K562 (cell line): ENCODE results near the gene ASAH2. TPM values are rescaled to one million over a fixed set of nuclear protein-coding genes. Genes with fewer than 3 reads are reported as not detected.

Experiments used
- ATAC-seq: fragments of 200-7000 bp; cut with Tn5 transposase; 3 replicates; pipeline ENCODE4 v1.9.1; 2020; ENCODE audit warnings: moderate library complexity
- BruUV-seq: library from RNA; stranded (reverse); fragments of 400-500 nt; replicated peaks from 2 replicates; lab custom pipeline; 2021; lab: Mats Ljungman, UMichigan
- CTCF ChIA-PET: fragments of 300-600 bp; formaldehyde crosslinking; extraction: SDS; loops from one replicate; lab custom pipeline; 2021; ENCODE audit warnings: low intra/inter-chr PET ratio; lab: Yijun Ruan, JAX
- POLR2A ChIA-PET: fragments of 300-600, 350-650 bp; sonication (Branson Sonifier 250); formaldehyde crosslinking; extraction: SDS; loops from one replicate; lab custom pipeline; 2021; ENCODE audit warnings: antibody characterized with exemption, inconsistent platforms; lab: Yijun Ruan, JAX
- DNase-seq, 4 experiments: peaks; one replicate each; pipeline versions ENCODE4 v3.0.0 to v3.0.0-alpha.2; 2011 to 2018; ENCODE audit warnings: low spot score in 3 of 4, mixed read lengths in 3 of 4; ENCODE audit errors: extremely low read depth in 1 of 4
- FAIRE-seq: peaks from 2 replicates; lab custom pipeline; 2011; peaks lifted over from hg19 to GRCh38; lab: Jason Lieb, UNC
- H2AFZ ChIP-seq: 2 replicates; pipeline ENCODE4 v1.6.0; 2011; ENCODE audit warnings: low read depth, low read length, control low read depth, inconsistent platforms
- H3K27ac ChIP-seq: fragments of 200-600 bp; 3 replicates; pipeline ENCODE4 v1.8.0; 2011; ENCODE audit warnings: low read depth, mild to moderate bottlenecking, control low read depth, inconsistent platforms, low read length, moderate library complexity, mixed read lengths; ENCODE audit errors: extremely low read depth
- H3K27me3 ChIP-seq, 2 experiments: fragments of 300-600 bp in 1 of 2; 2 replicates in 1 of 2; 3 replicates in 1 of 2; pipeline versions ENCODE4 v1.6.0 to v1.8.0; 2011; ENCODE audit warnings: inconsistent platforms in 2 of 2, low read length in 2 of 2, mild to moderate bottlenecking in 1 of 2, mixed read lengths in 1 of 2, moderate library complexity in 1 of 2; ENCODE audit not compliant: control insufficient read depth in 2 of 2, insufficient read depth in 2 of 2
- H3K36me3 ChIP-seq: fragments of 300-600 bp; 3 replicates; pipeline ENCODE4 v1.8.0; 2011; ENCODE audit warnings: mild to moderate bottlenecking, low read length, inconsistent platforms; ENCODE audit not compliant: control insufficient read depth, insufficient read depth
- H3K4me1 ChIP-seq, 2 experiments: fragments of 200-600 bp in 1 of 2; replicated peaks in 1 of 2; 2 replicates in 1 of 2; 3 replicates in 1 of 2; pipeline versions ENCODE4 v1.5.1 to v1.8.0; 2011; ENCODE audit warnings: inconsistent platforms in 2 of 2, low read length in 2 of 2, mild to moderate bottlenecking in 1 of 2, mixed read lengths in 1 of 2, moderate library complexity in 1 of 2; ENCODE audit not compliant: control insufficient read depth in 2 of 2, insufficient read depth in 2 of 2
- H3K4me2 ChIP-seq: 2 replicates; pipeline ENCODE4 v1.6.1; 2011; ENCODE audit warnings: low read length, control low read depth, inconsistent platforms, mixed read lengths; ENCODE audit not compliant: insufficient read depth
- H3K4me3 ChIP-seq: fragments of 200-600 bp; sonication (generic), shearing (Covaris generic); 2 replicates; pipeline ENCODE4 v1.5.1; 2016; ENCODE audit warnings: control low read depth, inconsistent platforms
- H3K79me2 ChIP-seq: fragments of 200-600 bp; 3 replicates; pipeline ENCODE4 v1.8.0; 2011; ENCODE audit warnings: low read length, inconsistent platforms; ENCODE audit not compliant: control insufficient read depth, insufficient read depth
- H3K9ac ChIP-seq, 2 experiments: 2 replicates each; pipeline versions ENCODE4 v1.6.0 to v1.6.1; 2011; ENCODE audit warnings: low read depth in 2 of 2, low read length in 2 of 2, control low read depth in 1 of 2, inconsistent platforms in 1 of 2, mild to moderate bottlenecking in 1 of 2, mixed read lengths in 1 of 2; ENCODE audit not compliant: insufficient read depth in 1 of 2
- H3K9me1 ChIP-seq: one replicate; pipeline ENCODE4 v1.6.0; 2011; ENCODE audit warnings: inconsistent platforms, mild to moderate bottlenecking, low read length, moderate library complexity; ENCODE audit not compliant: control insufficient read depth, insufficient read depth
- H3K9me3 ChIP-seq: replicated peaks from 2 replicates; pipeline ENCODE4 v1.5.1; 2011; ENCODE audit warnings: low read depth, low read length, inconsistent platforms; ENCODE audit not compliant: control insufficient read depth, insufficient read depth
- H4K20me1 ChIP-seq: replicated peaks from 2 replicates; pipeline ENCODE4 v1.6.1; 2011; ENCODE audit warnings: low read length, inconsistent platforms, mixed read lengths; ENCODE audit not compliant: control insufficient read depth, insufficient read depth
- E2F1 ChIP-seq: sonication (generic); formaldehyde crosslinking; IDR thresholded peaks from 2 replicates; pipeline ENCODE4 v1.8.1; 2023; ENCODE audit warnings: mild to moderate bottlenecking, missing genetic modification reagents, moderate library complexity
- E2F5 ChIP-seq: sonication (generic); formaldehyde crosslinking; IDR thresholded peaks from 2 replicates; pipeline ENCODE4 v1.8.0; 2022; ENCODE audit warnings: mild to moderate bottlenecking, missing genetic modification reagents
- MCM3 ChIP-seq: fragments of 450-650 bp; IDR thresholded peaks from 2 replicates; pipeline ENCODE4 v1.6.1; 2016
- MLLT1 ChIP-seq, 2 experiments: fragments of 450-650 bp; IDR thresholded peaks; 2 replicates each; pipeline ENCODE4 v1.6.1; 2016
- ZNF146 ChIP-seq: IDR thresholded peaks from one replicate; pipeline ENCODE4 v1.6.1; 2018; ENCODE audit warnings: missing compliant biosample characterization; ENCODE audit not compliant: unreplicated experiment
- ZNF280B ChIP-seq: fragments of 250-450 bp; sonication (Bioruptor Pico); IDR thresholded peaks from 2 replicates; pipeline ENCODE4 v1.5.1; 2021; ENCODE audit warnings: mild to moderate bottlenecking
- ZNF3 ChIP-seq: fragments of 250-450 bp; sonication (Bioruptor Pico); IDR thresholded peaks from 2 replicates; pipeline ENCODE4 v1.5.0; 2021; ENCODE audit warnings: mild to moderate bottlenecking, moderate library complexity
- in situ Hi-C: fragments of 300-500 bp; cut with MboI; formaldehyde crosslinking; loops from 4 replicates; pipeline ENCODE4 v1.15.0; 2018; ENCODE audit warnings: inconsistent platforms, mixed read lengths
- intact Hi-C: fragments of 100-400 bp; cut with micrococcal nuclease; formaldehyde crosslinking; loops from 2 replicates; pipeline ENCODE4 v1.14.2; 2022
- polyA plus RNA-seq, 8 experiments: library from polyadenylated mRNA; depleted of rRNA in 4 of 8; stranded (reverse) in 5 of 8; unstranded in 3 of 8; fragments of >200 nt; fragmentation: Nextera tagmentation in 2 of 8; fragmentation: Illumina TruSeq in 1 of 8; extraction: Ambion mirVana in 2 of 8; extraction: Trizol in 1 of 8; gene quantifications; 2 replicates each; pipeline versions ENCODE4 v1.2.1 to v1.2.3, GENCODE V29; 2011 to 2014; ENCODE audit warnings: inconsistent platforms in 1 of 8, missing spikeins in 1 of 8
- total RNA-seq, 7 experiments: library from RNA; depleted of rRNA in 6 of 7; stranded (reverse); fragments of >200 nt in 6 of 7; fragmentation: Illumina TruSeq in 2 of 7; extraction: Trizol in 2 of 7; gene quantifications; 2 replicates each; pipeline versions ENCODE4 v1.2.1 to v1.2.3, GENCODE V29; 2011 to 2021; ENCODE audit warnings: low replicate concordance in 1 of 7
- TF ChIP-seq, protein P1 (sequence below), 2 experiments: fragments of 450-650 bp in 1 of 2; sonication (generic) in 1 of 2; formaldehyde crosslinking; conservative IDR thresholded peaks; 2 replicates each; pipeline versions ENCODE4 v1.4.0 to v1.8.1; 2020 to 2022; ENCODE audit warnings: mild to moderate bottlenecking in 1 of 2, missing genetic modification reagents in 1 of 2
- TF ChIP-seq, protein P2 (sequence below): fragments of 450-650 bp; IDR thresholded peaks from 2 replicates; pipeline ENCODE4 v1.6.1; 2018; ENCODE audit warnings: mild to moderate bottlenecking, low read depth; ENCODE audit not compliant: partially characterized antibody
- TF ChIP-seq, protein P3 (sequence below): fragments of 450-650 bp; formaldehyde crosslinking; IDR thresholded peaks from 2 replicates; pipeline ENCODE4 v1.4.0; 2022; ENCODE audit warnings: missing genetic modification characterization

The ASAH2 gene
- total and polyA plus RNA-seq, 9 of the 15 experiments (the other 6 are each of a cell fraction or from before 2014, with no cell fraction given), result 2.5 to 12.0 (median 8.5) TPM

- POLR2A ChIA-PET, result interaction anchor here (1.4 kb wide), 1 partner anchor 9 kb away, joined by 7 read pairs; no protein-coding TSS in a partner anchor
- Histone ChIP-seq H3K27me3 (no peaks in the 10 kb centered on the region), H3K4me2 (no peak overlapping the region), H2AFZ (no peak overlapping the region), H3K79me2 (no peaks in the 10 kb centered on the region), H3K9me3 (no peaks in the 10 kb centered on the region), H3K9me1 (no peaks in the 10 kb centered on the region), H3K4me3 (no peak overlapping the region), H4K20me1 (no peaks in the 10 kb centered on the region), H3K9ac (no peak overlapping the region), H3K36me3 (no peaks in the 10 kb centered on the region), H3K4me1 (peaks cover 0 to 6% of the 10 kb centered on the region in 2 experiments; a peak in 2 of 5 replicates), H3K27ac (no peak overlapping the region)
- no peak for DNase-seq
- BruUV-seq, result no TSS peak
- FAIRE-seq, result no peak
- ATAC-seq, result no peak
- CTCF ChIA-PET, result interaction anchor here (0.6 kb wide), 1 partner anchor 382 kb away, joined by 3 read pairs; no protein-coding TSS in a partner anchor
- intact Hi-C loops (no loop called here), in situ Hi-C loops (loop anchor here (25.0 kb wide), 1 partner anchor 644 kb away; no protein-coding TSS in a partner anchor)
- TF ChIP-seq E2F1 (CRISPR knock-in tag), result no peak
- TF ChIP-seq, protein P1, sequence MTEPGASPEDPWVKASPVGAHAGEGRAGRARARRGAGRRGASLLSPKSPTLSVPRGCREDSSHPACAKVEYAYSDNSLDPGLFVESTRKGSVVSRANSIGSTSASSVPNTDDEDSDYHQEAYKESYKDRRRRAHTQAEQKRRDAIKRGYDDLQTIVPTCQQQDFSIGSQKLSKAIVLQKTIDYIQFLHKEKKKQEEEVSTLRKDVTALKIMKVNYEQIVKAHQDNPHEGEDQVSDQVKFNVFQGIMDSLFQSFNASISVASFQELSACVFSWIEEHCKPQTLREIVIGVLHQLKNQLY (CRISPR knock-in tag; conservative IDR thresholded peaks at IDR 0.05), result no peak
- TF ChIP-seq, protein P2, sequence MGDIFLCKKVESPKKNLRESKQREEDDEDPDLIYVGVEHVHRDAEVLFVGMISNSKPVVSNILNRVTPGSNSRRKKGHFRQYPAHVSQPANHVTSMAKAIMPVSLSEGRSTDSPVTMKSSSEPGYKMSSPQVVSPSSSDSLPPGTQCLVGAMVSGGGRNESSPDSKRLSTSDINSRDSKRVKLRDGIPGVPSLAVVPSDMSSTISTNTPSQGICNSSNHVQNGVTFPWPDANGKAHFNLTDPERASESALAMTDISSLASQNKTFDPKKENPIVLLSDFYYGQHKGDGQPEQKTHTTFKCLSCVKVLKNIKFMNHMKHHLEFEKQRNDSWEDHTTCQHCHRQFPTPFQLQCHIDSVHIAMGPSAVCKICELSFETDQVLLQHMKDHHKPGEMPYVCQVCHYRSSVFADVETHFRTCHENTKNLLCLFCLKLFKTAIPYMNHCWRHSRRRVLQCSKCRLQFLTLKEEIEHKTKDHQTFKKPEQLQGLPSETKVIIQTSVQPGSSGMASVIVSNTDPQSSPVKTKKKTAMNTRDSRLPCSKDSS, result no peak
- TF ChIP-seq MLLT1 (IDR thresholded peaks at IDR 0.05), result no peak
- TF ChIP-seq, protein P3, sequence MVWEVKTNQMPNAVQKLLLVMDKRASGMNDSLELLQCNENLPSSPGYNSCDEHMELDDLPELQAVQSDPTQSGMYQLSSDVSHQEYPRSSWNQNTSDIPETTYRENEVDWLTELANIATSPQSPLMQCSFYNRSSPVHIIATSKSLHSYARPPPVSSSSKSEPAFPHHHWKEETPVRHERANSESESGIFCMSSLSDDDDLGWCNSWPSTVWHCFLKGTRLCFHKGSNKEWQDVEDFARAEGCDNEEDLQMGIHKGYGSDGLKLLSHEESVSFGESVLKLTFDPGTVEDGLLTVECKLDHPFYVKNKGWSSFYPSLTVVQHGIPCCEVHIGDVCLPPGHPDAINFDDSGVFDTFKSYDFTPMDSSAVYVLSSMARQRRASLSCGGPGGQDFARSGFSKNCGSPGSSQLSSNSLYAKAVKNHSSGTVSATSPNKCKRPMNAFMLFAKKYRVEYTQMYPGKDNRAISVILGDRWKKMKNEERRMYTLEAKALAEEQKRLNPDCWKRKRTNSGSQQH, result no peak
- TF ChIP-seq MCM3, result no peak
- TF ChIP-seq ZNF3 (CRISPR knock-in tag), result no peak
- no peak for TF ChIP-seq ZNF280B
- no peak for TF ChIP-seq ZNF146 (CRISPR knock-in tag)
- TF ChIP-seq E2F5 (CRISPR knock-in tag), result no peak
Measured at GRCh38 chr10:50231515-50232260, 19.6 kb downstream of the ASAH2 start.
